ENCODE results near the gene RNF44.

DNA sequence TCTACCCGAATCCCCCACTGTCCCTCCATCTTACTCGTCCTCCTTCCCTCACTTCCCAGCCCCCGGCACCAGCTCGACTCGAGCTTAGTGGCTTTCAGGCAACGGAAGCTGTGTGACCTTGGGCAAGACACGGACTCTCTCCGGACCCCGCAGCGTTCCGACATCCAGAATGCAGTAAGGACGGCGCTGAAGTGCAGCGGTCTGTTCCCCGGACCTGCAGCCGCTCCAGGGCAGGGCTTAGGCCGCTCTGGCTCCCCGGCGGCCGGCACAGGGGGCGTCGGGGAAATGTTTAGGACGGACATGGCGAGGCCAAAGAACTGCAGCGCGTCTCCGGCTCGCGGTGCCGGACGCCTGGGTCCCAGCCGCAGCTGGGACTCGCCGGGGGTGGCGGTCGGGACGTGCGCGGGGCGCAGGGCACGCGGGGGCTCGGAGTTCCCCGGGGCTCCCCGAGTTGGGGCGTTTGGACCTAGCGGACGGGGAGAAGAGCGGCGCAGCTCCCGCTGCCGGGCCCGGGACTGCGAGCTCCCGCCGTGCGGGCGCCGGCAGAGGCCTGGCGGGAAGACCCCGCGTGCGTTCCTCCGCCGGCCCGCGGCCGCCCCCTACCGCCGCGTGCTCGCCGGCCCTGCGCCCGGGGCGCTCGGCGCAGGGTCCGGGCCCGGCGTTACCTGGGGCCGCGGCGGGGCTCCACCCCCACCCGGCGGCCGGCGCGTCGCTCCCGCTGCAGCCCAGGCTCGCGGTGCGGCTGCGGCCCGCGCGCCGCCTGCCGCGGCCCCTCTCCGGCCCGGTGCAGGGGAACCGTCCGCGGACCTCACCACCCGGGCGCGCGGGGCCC, 5.6 kb upstream of the RNF44 start:
- TF ChIP-seq CTCF (IDR thresholded peaks at IDR 0.05) (peak in 3 of 4 experiments; percentile 22 to 49 (median 45)), POLR2A (IDR thresholded peaks at IDR 0.05) (no peak)
